ENCODE measurements around the gene OTOG. TPM values are rescaled to one million over a fixed set of nuclear protein-coding genes. Genes with fewer than 3 reads are reported as not detected.

Gene OTOG
- total RNA-seq, 2 experiments from 2014 or later: not detected

Other genes starting within 250 kb of the OTOG start
- gene NCR3LG1, start 195.5 kb upstream of the OTOG start, total RNA-seq: 1 to 10 TPM; 3.4 to 4.2 TPM
- 1 to 10 TPM; 1.2 to 2.4 TPM for gene KCNJ11, start 158.6 kb upstream of the OTOG start, total RNA-seq
- not detected for gene ABCC8, start 70.4 kb upstream of the OTOG start, total RNA-seq
- gene USH1C, start 2.8 kb upstream of the OTOG start, total RNA-seq: not detected
- gene MYOD1, start 172.3 kb downstream of the OTOG start, total RNA-seq: not detected
- not detected for gene KCNC1, start 187.5 kb downstream of the OTOG start, total RNA-seq